Measurements from ENCODE around the gene TMIGD3.

GRCh38 chr1:111465754-111466153 is 37.7 kb downstream of the TMIGD3 start:
- no peak for TF ChIP-seq CTCF (IDR thresholded peaks at IDR 0.05; ENCODE audit: low read depth, low read length)
- no peak for TF ChIP-seq POLR2A (IDR thresholded peaks at IDR 0.05; ENCODE audit: extremely low read depth, insufficient read length)
- no peak for TF ChIP-seq MYC (IDR thresholded peaks at IDR 0.05; ENCODE audit: low read depth, low read length)
- no peak for TF ChIP-seq MAX (IDR thresholded peaks at IDR 0.05; ENCODE audit: low read depth, low read length)

Data from NB4 (cell line).